Measurements from ENCODE around the gene CREB3L4.

GRCh38 chr1:153959454-153959853, 8.2 kb upstream of the CREB3L4 start:
- no peak for TF ChIP-seq CTCF (IDR thresholded peaks at IDR 0.05)
- TF ChIP-seq POLR2AphosphoS5 (IDR thresholded peaks at IDR 0.05; ENCODE audit: low read depth, low read length), result no peak

Measured in Panc1 (cell line).